ENCODE measurements around the gene NSUN4. TPM values are rescaled to one million over a fixed set of nuclear protein-coding genes. Genes with fewer than 3 reads are reported as not detected.

NSUN4 gene
- total RNA-seq: 10 to 100 TPM; 14.5 to 22.4 (median 16.2) TPM

DNA sequence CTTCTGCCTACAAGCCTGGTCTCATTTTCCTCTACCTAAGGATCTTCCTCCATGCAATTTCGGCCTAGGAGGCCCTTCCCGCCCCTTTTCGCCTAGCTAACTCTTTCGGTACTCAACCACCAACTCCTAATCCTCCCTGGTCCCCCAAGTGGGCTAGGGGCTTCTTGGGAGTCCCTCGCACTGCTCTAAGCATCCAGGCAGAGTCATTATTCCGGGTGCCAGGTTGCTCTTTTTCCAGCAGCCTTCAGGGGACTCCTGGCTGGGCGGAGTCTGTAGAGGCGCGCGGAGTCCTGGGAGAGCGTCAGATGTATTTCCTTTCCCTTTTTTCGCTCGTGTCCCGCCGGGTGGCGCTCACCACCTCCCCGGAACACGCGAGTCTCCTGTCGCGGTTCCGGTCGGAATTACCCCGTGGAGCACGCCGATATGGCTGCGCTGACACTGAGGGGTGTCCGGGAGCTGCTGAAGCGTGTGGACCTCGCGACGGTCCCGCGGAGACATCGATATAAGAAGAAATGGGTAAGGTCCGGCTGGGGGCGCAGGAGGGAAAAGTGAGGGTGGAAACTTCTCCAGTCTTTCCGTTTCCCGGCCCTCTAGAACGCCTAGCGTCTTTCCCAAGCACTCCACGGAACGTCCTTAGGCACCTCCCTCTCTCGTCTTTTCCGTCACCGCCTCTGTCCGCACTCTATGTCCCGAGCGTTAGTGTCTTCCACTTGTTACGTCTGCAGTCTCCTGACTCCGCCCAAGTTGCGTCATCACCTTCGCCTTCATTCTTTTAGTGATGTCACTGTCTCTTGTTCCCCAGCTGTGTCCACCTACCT lies at the start of gene NSUN4:
TSS of gene NSUN4 (plus strand) at position 404 of the 818 bp plus-strand sequence. CDS start at position 424, 20 bp downstream.
- Histone ChIP-seq H3K4me1 (replicated peaks in 1 of 2) (peaks cover 13% of the 10 kb centered on the region in 2 donors), H3K4me3 (peak within 1 kb of the TSS; percentile 60 to 99 (median 75)), H3K27ac (peak within 1 kb of the TSS; percentile 89 to 92)
- in situ Hi-C loops (cut with MboI; ENCODE audit: low pct_unique_long_range_greater_than_20kb in 2 of 9, low sequenced_read_pairs in 9 of 9, unreplicated experiment in 9 of 9): no loop called here
- 0 to 2% (median 0%) methylated on average over 3 to 18 of the region's 53 CpGs; no CpG with 5 or more reads in 1 of the 10 experiments for WGBS, 10 experiments
- ATAC-seq (replicated peaks in 6 of 8): peak; percentile 86 to 93 (median 91)

DNA sequence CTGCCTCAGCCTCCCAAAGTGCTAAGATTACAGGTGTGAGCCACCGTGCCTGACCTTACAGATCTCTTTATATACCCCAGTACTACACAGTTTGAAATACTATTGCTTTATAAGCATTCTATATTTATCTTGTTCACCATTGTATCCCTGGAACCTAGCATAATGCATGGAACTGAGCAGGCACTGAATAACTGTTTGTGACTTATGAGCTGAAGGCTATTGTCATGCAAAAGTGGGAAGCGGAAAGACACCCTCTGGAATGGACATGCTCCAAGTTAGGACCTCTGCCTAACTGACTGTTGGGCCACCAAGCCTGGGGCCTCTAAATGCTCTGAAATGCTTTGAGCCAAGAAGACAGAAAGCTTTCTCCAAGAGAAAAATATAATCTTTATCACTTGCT lies 45.3 kb upstream of the NSUN4 start:
- no peak overlapping the region for H3K27ac ChIP-seq
- 60 to 100% (median 76%) methylated on average over 1 to 2 of the region's 2 CpGs; no CpG with 5 or more reads in 4 of the 10 experiments for WGBS, 10 experiments
- ATAC-seq (replicated peaks in 6 of 8): peak in 3 of 8 experiments; percentile 62 to 64 (median 64)
- H3K4me1 ChIP-seq (replicated peaks in 1 of 2): peaks cover 5 to 10% of the 10 kb centered on the region in 2 donors
- no peak overlapping the region for H3K4me3 ChIP-seq
- in situ Hi-C loops (cut with MboI; ENCODE audit: low pct_unique_long_range_greater_than_20kb in 2 of 9, low sequenced_read_pairs in 9 of 9, unreplicated experiment in 9 of 9): no loop called here

DNA sequence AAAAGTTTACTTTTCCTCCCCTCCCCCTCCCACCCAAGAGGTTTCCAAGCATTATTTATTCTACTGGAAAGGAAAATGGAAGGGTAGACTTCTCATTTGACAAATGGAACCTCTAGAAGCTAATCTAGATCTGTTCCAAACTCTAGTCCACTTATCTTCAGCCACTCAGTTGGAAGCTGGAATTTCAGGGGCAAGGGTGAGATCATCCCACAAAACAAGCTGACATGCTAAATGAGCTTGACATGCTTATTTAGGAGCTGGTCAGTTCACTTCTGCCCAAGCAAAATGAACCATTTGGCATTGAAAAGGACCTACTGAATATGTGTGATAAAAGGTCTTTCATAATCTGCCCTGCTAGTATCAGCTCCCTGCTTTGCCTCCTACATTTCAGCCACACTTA lies 42.2 kb upstream of the NSUN4 start:
- ATAC-seq (replicated peaks in 6 of 8): no peak
- no peak overlapping the region for H3K4me3 ChIP-seq
- in situ Hi-C loops (cut with MboI; ENCODE audit: low pct_unique_long_range_greater_than_20kb in 2 of 9, low sequenced_read_pairs in 9 of 9, unreplicated experiment in 9 of 9): no loop called here
- H3K4me1 ChIP-seq (replicated peaks in 1 of 2): peaks cover 13 to 17% of the 10 kb centered on the region in 2 donors
- no peak overlapping the region for H3K27ac ChIP-seq

DNA sequence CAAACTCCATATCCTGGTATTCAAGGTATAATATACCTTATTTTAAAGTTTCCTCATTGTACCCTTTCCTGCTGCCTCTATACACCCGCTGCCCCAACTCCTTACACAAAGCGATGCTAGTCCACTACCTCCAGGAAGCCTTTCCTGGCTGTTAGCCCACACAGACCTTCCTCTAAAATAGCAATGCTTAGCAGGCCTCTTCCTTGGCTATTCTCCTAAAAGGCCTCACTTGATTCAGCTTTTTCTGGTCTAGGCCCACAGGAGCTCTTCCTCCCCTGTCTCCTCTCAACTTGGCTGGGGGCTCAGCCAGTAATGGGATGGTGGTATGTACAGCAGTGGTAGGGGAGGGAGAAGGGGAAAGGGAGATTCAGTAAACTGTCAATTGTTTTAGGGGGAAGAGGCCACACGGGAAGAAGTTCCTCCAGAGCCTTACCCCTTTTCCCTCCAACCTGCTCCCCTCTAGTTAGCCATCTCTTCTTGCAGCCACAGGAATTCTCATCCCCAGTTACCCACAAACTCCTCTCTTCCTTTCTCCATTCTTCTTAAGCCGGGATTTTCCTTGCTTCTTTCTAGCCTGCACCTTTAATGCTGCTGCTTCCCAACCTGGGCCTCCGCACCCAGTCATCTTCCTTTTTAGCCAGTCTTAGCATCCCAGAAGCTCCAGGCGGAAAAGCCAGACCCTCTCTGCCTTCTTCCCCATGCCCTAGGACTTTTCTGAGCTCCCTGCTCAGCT lies 39.8 kb upstream of the NSUN4 start:
- 30 to 62% (median 48%) methylated on average over 2 to 6 of the region's 6 CpGs; no CpG with 5 or more reads in 3 of the 10 experiments for WGBS, 10 experiments
- Histone ChIP-seq H3K4me1 (replicated peaks in 1 of 2) (peaks cover 23 to 25% of the 10 kb centered on the region in 2 donors), H3K27ac (peak overlapping the region; percentile 99), H3K4me3 (peak overlapping the region; percentile 65 to 96 (median 94))
- no peak for ATAC-seq (replicated peaks in 6 of 8)
- in situ Hi-C loops (cut with MboI; ENCODE audit: low pct_unique_long_range_greater_than_20kb in 2 of 9, low sequenced_read_pairs in 9 of 9, unreplicated experiment in 9 of 9): no loop called here

DNA sequence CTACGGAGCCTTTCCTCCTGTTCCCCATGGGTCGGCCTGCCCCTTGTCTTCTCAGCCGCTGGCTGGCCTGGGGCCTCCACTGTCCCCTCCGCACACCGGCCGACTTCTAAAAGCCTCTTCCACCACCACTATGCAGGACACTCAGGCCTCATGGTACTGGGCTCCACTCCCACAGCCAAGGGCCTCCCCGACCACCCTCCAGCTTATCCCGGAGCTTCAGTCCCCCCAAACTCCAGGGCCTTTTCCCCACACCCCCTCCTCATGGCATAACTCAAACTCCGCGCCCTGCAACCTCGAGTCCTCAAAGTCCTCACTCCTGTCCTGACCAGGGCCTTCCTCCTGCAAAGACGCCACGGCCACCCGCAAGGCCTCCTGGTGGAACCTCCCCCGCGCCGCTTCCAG lies 39.2 kb upstream of the NSUN4 start:
- ATAC-seq (replicated peaks in 6 of 8): peak in 1 of 8 experiments; percentile 0
- H3K27ac ChIP-seq: peak overlapping the region; percentile 99
- WGBS, 10 experiments: 0 to 16% (median 8%) methylated on average over 1 to 8 of the region's 17 CpGs; no CpG with 5 or more reads in 4 of the 10 experiments

DNA sequence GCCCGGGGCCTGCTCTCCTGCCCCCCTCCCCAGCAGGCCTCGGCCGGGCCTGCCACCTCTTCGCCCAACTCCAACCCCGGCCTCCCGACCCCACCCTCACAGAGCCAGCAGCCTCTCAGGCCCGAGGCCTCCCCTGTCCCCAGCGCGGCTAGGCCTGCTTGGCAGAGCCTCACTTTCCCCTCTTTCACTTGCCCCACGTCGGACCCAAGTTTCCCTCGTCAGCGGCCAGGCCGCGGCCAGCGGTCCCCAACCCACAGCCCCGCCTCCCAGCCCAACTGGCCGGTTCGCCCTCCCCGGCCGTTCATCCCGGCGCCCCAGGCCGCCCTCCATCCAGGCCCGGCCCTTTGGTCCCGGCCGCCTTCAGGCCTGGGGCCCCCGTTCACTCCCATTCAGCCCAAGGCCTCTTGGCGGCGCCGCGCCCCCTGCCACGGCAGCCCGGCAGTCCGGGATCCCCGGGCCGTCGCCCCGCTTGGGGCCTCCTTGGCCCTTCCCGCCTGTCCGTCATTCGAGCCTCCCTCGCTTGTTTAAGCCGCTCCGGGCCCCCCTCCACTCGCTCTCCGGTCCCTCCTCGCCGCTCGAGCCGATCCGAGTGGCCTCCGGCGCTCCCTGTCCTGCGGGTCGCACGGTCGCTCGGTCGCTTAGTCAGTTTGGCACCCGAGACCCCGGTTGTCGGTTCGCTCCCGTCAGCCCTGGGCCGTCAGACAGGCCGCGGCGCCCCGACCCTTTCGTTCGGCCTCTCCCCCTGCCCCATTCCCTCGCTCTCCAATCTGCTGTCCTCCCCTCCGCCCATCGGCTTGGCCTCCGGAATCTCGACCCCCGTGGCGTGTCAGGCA lies 38.6 kb upstream of the NSUN4 start:
- Histone ChIP-seq H3K27ac (peak overlapping the region; percentile 99), H3K4me3 (peak overlapping the region; percentile 65 to 96 (median 94)), H3K4me1 (replicated peaks in 1 of 2) (peaks cover 23 to 25% of the 10 kb centered on the region in 2 donors)
- in situ Hi-C loops (cut with MboI; ENCODE audit: low pct_unique_long_range_greater_than_20kb in 2 of 9, low sequenced_read_pairs in 9 of 9, unreplicated experiment in 9 of 9): no loop called here
- 2% methylated on average over 22 of the region's 79 CpGs; no CpG with 5 or more reads in 9 of the 10 experiments for whole genome bisulfite sequencing, 10 experiments
- peak; percentile 11 to 38 (median 24) for ATAC-seq (replicated peaks in 6 of 8)

More for the DNA sequence above, 39.2 kb upstream of the NSUN4 start:
- in situ Hi-C loops (cut with MboI; ENCODE audit: low pct_unique_long_range_greater_than_20kb in 2 of 9, low sequenced_read_pairs in 9 of 9, unreplicated experiment in 9 of 9): no loop called here
- Histone ChIP-seq H3K4me3 (peak overlapping the region; percentile 65 to 96 (median 94)), H3K4me1 (replicated peaks in 1 of 2) (peaks cover 23 to 25% of the 10 kb centered on the region in 2 donors)

DNA sequence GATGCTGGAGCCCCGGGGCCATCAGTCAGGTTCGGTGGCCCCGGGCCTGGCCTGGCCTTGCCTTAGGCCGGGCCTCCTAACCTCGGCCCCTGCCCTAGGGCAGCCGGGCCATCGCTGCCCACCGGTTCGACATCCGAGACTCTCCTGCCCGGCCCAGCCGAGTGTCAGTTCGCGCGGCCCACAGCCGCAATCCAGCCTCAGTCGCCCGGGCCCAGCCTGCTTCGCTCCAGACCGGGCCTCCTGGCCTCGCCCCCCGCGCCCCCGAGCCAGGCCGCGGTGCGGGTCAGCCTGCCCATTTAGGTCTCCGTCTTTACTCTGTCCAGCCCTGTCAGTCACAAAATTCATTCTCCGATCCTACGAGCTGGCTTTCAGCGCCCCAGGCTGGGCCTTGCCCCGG lies 38.0 kb upstream of the NSUN4 start:
- peak; percentile 9 to 30 (median 20) for ATAC-seq (replicated peaks in 6 of 8)
- 0 to 3% (median 1%) methylated on average over 3 to 21 of the region's 32 CpGs; no CpG with 5 or more reads in 7 of the 10 experiments for WGBS, 10 experiments
- H3K27ac ChIP-seq: peak overlapping the region; percentile 99
- H3K4me3 ChIP-seq: peak overlapping the region; percentile 65 to 96 (median 94)
- in situ Hi-C loops (cut with MboI; ENCODE audit: low pct_unique_long_range_greater_than_20kb in 2 of 9, low sequenced_read_pairs in 9 of 9, unreplicated experiment in 9 of 9): no loop called here
- H3K4me1 ChIP-seq (replicated peaks in 1 of 2): peaks cover 23 to 29% of the 10 kb centered on the region in 2 donors

DNA sequence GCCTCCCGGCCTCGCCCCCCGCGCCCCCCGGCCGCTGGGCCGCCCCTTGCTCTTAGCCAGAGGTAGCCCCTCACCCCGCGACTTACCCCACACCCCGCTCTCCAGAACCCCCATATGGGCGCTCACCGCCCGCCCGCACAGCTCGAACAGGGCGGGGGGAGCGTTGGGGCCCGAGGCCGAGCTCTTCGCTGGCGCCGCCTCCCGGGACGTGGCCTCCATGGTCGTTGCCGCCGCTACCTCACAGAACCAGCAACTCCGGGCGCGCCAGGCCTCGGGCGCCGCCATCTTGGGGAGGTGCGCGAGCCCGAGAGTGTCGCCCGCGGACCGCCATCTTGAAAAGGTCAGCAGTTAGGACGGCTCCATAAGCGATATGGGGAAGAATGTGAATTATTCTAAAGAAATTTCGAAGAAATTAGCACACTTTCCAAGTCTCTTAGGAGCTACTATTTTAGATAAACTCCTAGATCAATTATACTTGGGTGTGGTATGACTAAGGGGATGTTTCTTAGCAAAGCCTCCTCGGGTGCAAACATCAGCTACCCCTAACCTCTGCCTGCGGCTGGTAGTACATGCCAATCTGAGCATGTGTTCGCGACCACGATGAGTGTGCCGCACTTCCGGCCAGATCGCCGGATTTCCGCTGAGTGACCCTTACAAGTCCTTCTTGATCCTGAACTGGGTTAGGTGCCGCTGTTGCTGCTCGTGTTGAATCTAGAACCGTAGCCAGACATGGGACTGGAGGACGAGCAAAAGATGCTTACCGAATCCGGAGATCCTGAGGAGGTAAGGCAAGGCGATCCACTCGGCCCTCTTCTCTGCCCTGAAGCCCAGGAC lies 37.4 kb upstream of the NSUN4 start, which contains the start of the genes LRRC41 and UQCRH:
TSS of gene LRRC41 (minus strand) at position 579 of the 834 bp plus-strand sequence. CDS start at position 285, 294 bp downstream.
TSS of gene UQCRH (plus strand) at position 661 of the 834 bp plus-strand sequence. CDS start at position 730, 69 bp downstream.
- peak within 1 kb of the TSS; percentile 99 for H3K27ac ChIP-seq
- peak within 1 kb of the TSS; percentile 65 to 96 (median 94) for H3K4me3 ChIP-seq
- peak; percentile 74 to 89 (median 87) for ATAC-seq (replicated peaks in 6 of 8)
- H3K4me1 ChIP-seq (replicated peaks in 1 of 2): peaks cover 23 to 29% of the 10 kb centered on the region in 2 donors
- 0 to 4% (median 1%) methylated on average over 5 to 21 of the region's 61 CpGs; no CpG with 5 or more reads in 3 of the 10 experiments for WGBS, 10 experiments
- in situ Hi-C loops (cut with MboI; ENCODE audit: low pct_unique_long_range_greater_than_20kb in 2 of 9, low sequenced_read_pairs in 9 of 9, unreplicated experiment in 9 of 9): no loop called here

DNA sequence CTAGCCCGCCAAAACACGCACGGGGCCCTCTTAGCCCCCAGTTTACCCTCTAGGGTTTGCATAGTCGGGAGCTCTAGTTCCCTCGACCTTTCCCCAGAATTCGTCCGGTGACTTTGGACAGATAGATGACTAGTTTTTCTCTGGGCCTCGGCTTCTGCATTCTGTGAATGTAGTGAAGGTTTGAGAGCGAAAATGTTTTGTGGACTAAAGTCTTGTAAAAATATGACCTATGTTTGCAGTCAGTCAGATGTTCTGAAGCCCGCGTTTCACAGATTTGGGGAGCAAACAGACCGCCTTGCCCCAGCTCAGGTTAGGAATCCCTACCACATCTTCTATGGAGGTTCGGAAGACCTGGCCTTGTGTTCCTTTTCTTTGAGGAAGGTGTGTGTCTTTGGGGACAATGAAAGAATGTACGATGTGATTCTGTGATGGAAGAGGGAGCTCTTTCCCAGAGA lies 36.7 kb upstream of the NSUN4 start:
- in situ Hi-C loops (cut with MboI; ENCODE audit: low pct_unique_long_range_greater_than_20kb in 2 of 9, low sequenced_read_pairs in 9 of 9, unreplicated experiment in 9 of 9): no loop called here
- no peak for ATAC-seq (replicated peaks in 6 of 8)
- Histone ChIP-seq H3K27ac (peak overlapping the region; percentile 99), H3K4me1 (replicated peaks in 1 of 2) (peaks cover 23 to 24% of the 10 kb centered on the region in 2 donors), H3K4me3 (peak overlapping the region; percentile 65 to 96 (median 94))
- 0 to 10% (median 1%) methylated on average over 1 to 12 of the region's 14 CpGs; no CpG with 5 or more reads in 2 of the 10 experiments for WGBS, 10 experiments

DNA sequence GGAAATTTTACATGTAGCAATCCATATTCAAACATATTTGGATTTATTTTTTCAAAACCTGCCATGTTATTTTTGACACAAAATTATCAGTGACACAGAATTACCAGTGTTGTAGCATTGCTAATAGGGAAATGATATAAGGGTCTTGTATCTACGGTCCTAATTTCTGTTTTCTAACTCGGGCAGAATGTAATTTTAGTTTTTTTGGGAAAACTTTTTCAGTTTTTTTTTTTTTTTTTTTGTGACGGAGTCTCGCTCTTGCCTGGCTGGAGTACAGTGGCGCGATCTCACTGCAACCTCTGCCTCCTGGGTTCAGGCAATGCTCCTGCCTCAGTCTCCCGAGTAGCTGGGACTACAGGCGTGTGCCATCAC lies 34.5 kb upstream of the NSUN4 start:
- Histone ChIP-seq H3K27ac (no peak overlapping the region), H3K4me1 (replicated peaks in 1 of 2) (peaks cover 10 to 12% of the 10 kb centered on the region in 2 donors), H3K4me3 (no peak overlapping the region)
- in situ Hi-C loops (cut with MboI; ENCODE audit: low pct_unique_long_range_greater_than_20kb in 2 of 9, low sequenced_read_pairs in 9 of 9, unreplicated experiment in 9 of 9): no loop called here
- ATAC-seq (replicated peaks in 6 of 8): no peak
- 83 to 100% (median 93%) methylated on average over 1 to 8 of the region's 8 CpGs; no CpG with 5 or more reads in 2 of the 10 experiments for WGBS, 10 experiments

DNA sequence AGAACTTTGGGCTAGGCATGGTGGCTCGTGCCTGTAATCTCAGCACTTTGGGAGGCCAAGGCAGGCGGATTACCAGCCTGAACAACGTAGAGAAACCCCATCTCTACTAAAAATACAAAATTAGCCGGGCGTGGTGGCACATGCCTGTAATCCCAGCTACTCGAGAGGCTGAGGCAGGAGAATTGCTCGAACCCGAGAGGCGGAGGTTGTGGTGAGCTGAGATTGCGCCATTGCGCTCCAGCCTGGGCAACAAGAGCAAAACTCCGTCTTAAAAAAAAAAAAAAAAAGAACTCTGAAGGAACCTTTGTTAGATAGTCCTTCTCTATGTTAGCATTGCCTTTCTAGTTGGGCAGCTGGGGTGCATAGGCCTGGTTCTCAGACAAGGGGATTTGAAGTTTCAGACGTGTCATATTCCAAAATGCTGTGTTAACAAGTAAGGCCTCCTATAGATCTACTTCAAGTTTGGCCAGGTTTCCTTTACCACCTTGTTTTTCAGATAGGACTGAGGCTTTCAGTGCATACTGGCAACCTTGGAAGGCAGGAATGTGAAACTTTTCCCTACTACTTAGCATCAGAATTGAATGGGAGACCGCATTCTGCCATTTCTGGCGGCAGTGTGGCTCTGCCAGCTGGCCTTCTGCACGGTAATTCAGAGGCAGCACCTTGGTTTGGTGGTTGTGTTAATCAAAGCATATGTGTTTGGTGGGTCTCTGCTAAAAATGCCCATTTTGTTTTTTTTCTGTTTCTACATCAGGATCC lies 31.0 kb upstream of the NSUN4 start:
- in situ Hi-C loops (cut with MboI; ENCODE audit: low pct_unique_long_range_greater_than_20kb in 2 of 9, low sequenced_read_pairs in 9 of 9, unreplicated experiment in 9 of 9): no loop called here
- peaks cover 8 to 10% of the 10 kb centered on the region in 2 donors for H3K4me1 ChIP-seq (replicated peaks in 1 of 2)
- ATAC-seq (replicated peaks in 6 of 8): no peak
- WGBS, 10 experiments: 77 to 100% (median 93%) methylated on average over 1 to 15 of the region's 16 CpGs; no CpG with 5 or more reads in 2 of the 10 experiments
- no peak overlapping the region for H3K4me3 ChIP-seq
- no peak overlapping the region for H3K27ac ChIP-seq

Data from motor neuron (in vitro differentiated cells).